ENCODE results near the gene L3HYPDH.
"Not testable (repeated sequence)": the region's sequence is repeated elsewhere in the genome, so short reads cannot be mapped to it uniquely, and the experiment has no call there.

The L3HYPDH gene

GRCh38 chr14:59478540-59478939 is 5.7 kb downstream of the L3HYPDH start:
- no peak for DNase-seq (ENCODE audit: low read depth)

GRCh38 chr14:59475709-59476108 is 8.5 kb downstream of the L3HYPDH start:
- DNase-seq (ENCODE audit: low read depth): no peak

GRCh38 chr14:59474172-59474571 is 10.0 kb downstream of the L3HYPDH start:
- no peak for DNase-seq (ENCODE audit: low read depth)

GRCh38 chr14:59465316-59466135 is 18.7 kb downstream of the L3HYPDH start, which contains the start of gene GPR135:
GPR135 (minus strand) TSS chr14:59465380; CDS start chr14:59465226, 154 bp downstream.
- no peak for DNase-seq (ENCODE audit: low read depth)

GRCh38 chr14:59464486-59465315 is 19.5 kb downstream of the L3HYPDH start:
- no peak for DNase-seq (ENCODE audit: low read depth)

GRCh38 chr14:59463787-59464485 is 20.3 kb downstream of the L3HYPDH start:
- DNase-seq (ENCODE audit: low read depth): no peak

GRCh38 chr14:59461891-59462290 is 22.3 kb downstream of the L3HYPDH start:
- DNase-seq (ENCODE audit: low read depth): no peak

- DNase-seq (ENCODE audit: low read depth): no peak
These were observed 23.8 kb downstream of the L3HYPDH start for GRCh38 chr14:59460378-59460777.

GRCh38 chr14:59458486-59458885 is 25.7 kb downstream of the L3HYPDH start:
- no peak for DNase-seq (ENCODE audit: low read depth)

- no peak for DNase-seq (ENCODE audit: low read depth)
These were observed 28.8 kb downstream of the L3HYPDH start for GRCh38 chr14:59455411-59455810.

GRCh38 chr14:59454139-59454538 is 30.1 kb downstream of the L3HYPDH start:
- DNase-seq (ENCODE audit: low read depth): no peak

- no peak for DNase-seq (ENCODE audit: low read depth)
These were observed 32.4 kb downstream of the L3HYPDH start for GRCh38 chr14:59451849-59452248.

GRCh38 chr14:59450716-59451115 is 33.5 kb downstream of the L3HYPDH start:
- DNase-seq (ENCODE audit: low read depth): no peak

GRCh38 chr14:59448673-59449072 is 35.5 kb downstream of the L3HYPDH start:
- not testable (repeated sequence) for DNase-seq (ENCODE audit: low read depth)

- DNase-seq (ENCODE audit: low read depth): no peak
These were observed 44.8 kb downstream of the L3HYPDH start for GRCh38 chr14:59439256-59439965.

- DNase-seq (ENCODE audit: low read depth): no peak
These were observed 46.0 kb downstream of the L3HYPDH start for GRCh38 chr14:59438195-59438647.

- no peak for DNase-seq (ENCODE audit: low read depth)
These were observed 48.2 kb downstream of the L3HYPDH start for GRCh38 chr14:59435987-59436386.

- no peak for DNase-seq (ENCODE audit: low read depth)
These were observed 49.1 kb downstream of the L3HYPDH start for GRCh38 chr14:59435101-59435500.

- DNase-seq (ENCODE audit: low read depth): no peak
These were observed 54.4 kb downstream of the L3HYPDH start for GRCh38 chr14:59429790-59430189.

GRCh38 chr14:59428581-59429012 is 55.6 kb downstream of the L3HYPDH start:
- no peak for DNase-seq (ENCODE audit: low read depth)
